DND-41 (cell line): Measurements from ENCODE around the gene GTF3C5.

Experiments used
- ATAC-seq: fragments of 200-7000 bp; cut with Tn5 transposase; 3 replicates; pipeline ENCODE4 v1.9.1; 2021; ENCODE audit warnings: low read depth; ENCODE audit not compliant: insufficient read depth
- DNase-seq: peaks from one replicate; pipeline ENCODE4 v3.0.0-alpha.2; 2020
- H2AFZ ChIP-seq: 2 replicates; pipeline ENCODE4 v1.6.0; 2012; ENCODE audit warnings: low read depth, low read length
- H3K27ac ChIP-seq: 2 replicates; pipeline ENCODE4 v1.5.1; 2012; ENCODE audit warnings: low read length, inconsistent platforms
- H3K27me3 ChIP-seq: fragments of 200-600 bp; sonication (generic); 2 replicates; pipeline ENCODE4 v1.6.0; 2012; ENCODE audit warnings: low read length, mild to moderate bottlenecking, inconsistent platforms; ENCODE audit not compliant: insufficient read depth, poor library complexity
- H3K36me3 ChIP-seq: 2 replicates; pipeline ENCODE4 v1.5.1; 2012; ENCODE audit warnings: low read length, inconsistent platforms; ENCODE audit not compliant: insufficient read depth
- H3K4me1 ChIP-seq: 2 replicates; pipeline ENCODE4 v1.5.1; 2012; ENCODE audit warnings: mild to moderate bottlenecking, low read length; ENCODE audit not compliant: insufficient read depth
- H3K4me2 ChIP-seq: 2 replicates; pipeline ENCODE4 v1.6.0; 2012; ENCODE audit warnings: mild to moderate bottlenecking, moderate library complexity, low read length, inconsistent platforms; ENCODE audit not compliant: insufficient read depth
- H3K4me3 ChIP-seq, 2 experiments: fragments of 200-600 bp in 1 of 2; shearing (Covaris generic) in 1 of 2; 2 replicates each; pipeline ENCODE4 v1.5.1; 2012 to 2016; ENCODE audit warnings: inconsistent platforms in 2 of 2, low read length in 2 of 2, mild to moderate bottlenecking in 2 of 2, low read depth in 1 of 2, moderate library complexity in 1 of 2
- H3K79me2 ChIP-seq: 2 replicates; pipeline ENCODE4 v1.6.0; 2012; ENCODE audit warnings: low read length, inconsistent platforms; ENCODE audit not compliant: insufficient read depth
- H3K9ac ChIP-seq: 2 replicates; pipeline ENCODE4 v1.6.0; 2012; ENCODE audit warnings: low read depth, mild to moderate bottlenecking, inconsistent platforms, low read length, moderate library complexity
- H3K9me3 ChIP-seq: 2 replicates; pipeline ENCODE4 v1.5.1; 2012; ENCODE audit warnings: low read length, moderate library complexity, mild to moderate bottlenecking, inconsistent platforms; ENCODE audit not compliant: insufficient read depth, severe bottlenecking
- H4K20me1 ChIP-seq: 2 replicates; pipeline ENCODE4 v1.6.0; 2012; ENCODE audit warnings: low read length; ENCODE audit not compliant: insufficient read depth
- CTCF ChIP-seq: IDR thresholded peaks from 2 replicates; pipeline ENCODE4 v1.5.1; 2012; ENCODE audit warnings: borderline replicate concordance, low read length, moderate library complexity, mild to moderate bottlenecking; ENCODE audit not compliant: poor library complexity, severe bottlenecking; ENCODE audit errors: extremely low read depth
- EZH2 ChIP-seq: IDR thresholded peaks from 3 replicates; pipeline ENCODE4 v1.6.1; 2012; ENCODE audit warnings: borderline replicate concordance, low read depth, mild to moderate bottlenecking, moderate library complexity, low read length, inconsistent platforms; ENCODE audit not compliant: severe bottlenecking

Gene GTF3C5

GRCh38 chr9:133057553-133057952, 26.8 kb downstream of the GTF3C5 start:
- H3K9ac ChIP-seq = no peak overlapping the region
- TF ChIP-seq EZH2 (no peak), CTCF (no peak)
- DNase-seq (no peak), ATAC-seq (no peak)
- H3K27me3 ChIP-seq = no peaks in the 10 kb centered on the region
- H3K4me3 ChIP-seq = no peak overlapping the region
- no peaks in the 10 kb centered on the region for H3K9me3 ChIP-seq
- H2AFZ ChIP-seq = no peak overlapping the region
- no peak overlapping the region for H3K27ac ChIP-seq
- no peaks in the 10 kb centered on the region for H3K4me1 ChIP-seq
- H3K36me3 ChIP-seq = peaks cover 54% of the 10 kb centered on the region
- H3K4me2 ChIP-seq = no peak overlapping the region
- H4K20me1 ChIP-seq = no peaks in the 10 kb centered on the region
- no peaks in the 10 kb centered on the region for H3K79me2 ChIP-seq

- ATAC-seq (no peak), DNase-seq (no peak)
- Histone ChIP-seq H2AFZ (no peak overlapping the region), H4K20me1 (no peaks in the 10 kb centered on the region), H3K36me3 (peaks cover 51% of the 10 kb centered on the region), H3K79me2 (no peaks in the 10 kb centered on the region), H3K9ac (no peak overlapping the region), H3K27me3 (no peaks in the 10 kb centered on the region), H3K4me2 (no peak overlapping the region), H3K9me3 (no peaks in the 10 kb centered on the region), H3K4me3 (no peak overlapping the region), H3K27ac (no peak overlapping the region), H3K4me1 (no peaks in the 10 kb centered on the region)
- TF ChIP-seq CTCF (no peak), EZH2 (no peak)
Observed at GRCh38 chr9:133058071-133058470, 27.3 kb downstream of the GTF3C5 start.

GRCh38 chr9:133058550-133059320, 27.9 kb downstream of the GTF3C5 start:
- H3K4me2 ChIP-seq = no peak overlapping the region
- ATAC-seq = no peak
- no peak overlapping the region for H2AFZ ChIP-seq
- DNase-seq = no peak
- no peak overlapping the region for H3K9ac ChIP-seq
- peaks cover 44% of the 10 kb centered on the region for H3K36me3 ChIP-seq
- TF ChIP-seq CTCF = no peak
- TF ChIP-seq EZH2 = no peak
- no peaks in the 10 kb centered on the region for H4K20me1 ChIP-seq
- H3K27me3 ChIP-seq = no peaks in the 10 kb centered on the region
- no peak overlapping the region for H3K27ac ChIP-seq
- H3K79me2 ChIP-seq = no peaks in the 10 kb centered on the region
- no peak overlapping the region for H3K4me3 ChIP-seq
- H3K4me1 ChIP-seq = no peaks in the 10 kb centered on the region
- H3K9me3 ChIP-seq = no peaks in the 10 kb centered on the region

GRCh38 chr9:133059623-133060022, 28.8 kb downstream of the GTF3C5 start:
- H3K27ac ChIP-seq = no peak overlapping the region
- no peaks in the 10 kb centered on the region for H4K20me1 ChIP-seq
- H3K9ac ChIP-seq = no peak overlapping the region
- H3K79me2 ChIP-seq = no peaks in the 10 kb centered on the region
- no peaks in the 10 kb centered on the region for H3K27me3 ChIP-seq
- H3K4me3 ChIP-seq = no peak overlapping the region
- H3K4me2 ChIP-seq = no peak overlapping the region
- DNase-seq (no peak), ATAC-seq (no peak)
- peaks cover 35% of the 10 kb centered on the region for H3K36me3 ChIP-seq
- no peak overlapping the region for H2AFZ ChIP-seq
- no peak for TF ChIP-seq EZH2
- no peak for TF ChIP-seq CTCF
- no peaks in the 10 kb centered on the region for H3K9me3 ChIP-seq
- H3K4me1 ChIP-seq = no peaks in the 10 kb centered on the region
